ENCODE results near the gene FGF12.

DNA sequence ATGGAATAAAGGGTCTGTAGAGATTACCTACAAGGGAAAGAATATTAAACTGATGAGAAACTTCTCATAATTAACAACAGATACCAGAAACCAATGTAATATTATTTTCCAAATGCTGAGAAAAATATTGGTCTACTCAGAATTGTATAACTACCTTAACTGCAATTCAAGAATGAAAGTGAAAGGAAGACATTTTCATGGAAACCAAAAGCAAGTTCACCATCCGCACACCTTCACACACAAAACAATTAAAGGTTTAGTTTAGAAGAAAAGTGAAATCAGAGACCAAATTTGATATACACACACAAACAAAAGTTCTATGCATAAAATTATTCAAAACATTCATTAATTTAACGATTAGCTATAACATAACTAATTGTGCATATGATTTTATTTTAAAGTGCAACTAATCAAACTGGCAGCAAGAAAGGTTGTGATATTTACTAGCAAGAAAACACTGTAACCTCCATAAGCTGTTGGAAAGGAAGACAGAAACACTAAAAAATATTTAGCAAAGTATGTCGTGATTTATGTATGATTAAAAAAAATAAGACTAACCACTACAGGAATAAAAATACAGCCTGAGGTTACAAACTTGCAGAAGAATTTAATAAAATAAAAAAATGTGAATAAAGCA lies 395.5 kb downstream of the FGF12 start:
- TF ChIP-seq NFRKB (IDR thresholded peaks at IDR 0.05) (no peak), L3MBTL2 (conservative IDR thresholded peaks at IDR 0.05) (no peak), ARNT (IDR thresholded peaks at IDR 0.05) (no peak)
